ENCODE measurements around the gene SLC5A8. TPM values are rescaled to one million over a fixed set of nuclear protein-coding genes. Genes with fewer than 3 reads are reported as not detected.

Gene SLC5A8
- polyA plus RNA-seq, 3 donors: not detected

- WGBS (ENCODE audit: insufficient coverage): 76% methylated on average over 2 of the region's 4 CpGs
- Histone ChIP-seq H3K36me3 (replicated peaks in 1 of 2; ENCODE audit: control insufficient read depth in 1 of 2, insufficient read depth in 2 of 2, low read length in 2 of 2) (no peaks in the 10 kb centered on the region), H3K4me3 (replicated peaks in 1 of 3; ENCODE audit: low read depth in 2 of 3, low read length in 3 of 3) (no peak overlapping the region), H3K4me2 (replicated peaks; ENCODE audit: extremely low read depth, low read length, poor library complexity, severe bottlenecking) (no peak overlapping the region), H2AFZ (ENCODE audit: insufficient read depth, low read depth, low read length, poor library complexity, severe bottlenecking) (no peak overlapping the region), H3K4me1 (ENCODE audit: control insufficient read depth in 1 of 2, insufficient read depth in 2 of 2, low read length in 2 of 2) (no peaks in the 10 kb centered on the region), H4K20me1 (ENCODE audit: insufficient read depth, low read length) (no peaks in the 10 kb centered on the region), H3K27ac (ENCODE audit: low read depth in 1 of 2, low read length in 2 of 2) (no peak overlapping the region), H3K9ac (ENCODE audit: insufficient read depth, low read length, poor library complexity, severe bottlenecking) (no peak overlapping the region), H3K9me3 (replicated peaks in 1 of 2; ENCODE audit: control insufficient read depth in 1 of 2, insufficient read depth in 1 of 2, low read length in 2 of 2) (no peaks in the 10 kb centered on the region), H3K27me3 (ENCODE audit: control insufficient read depth in 2 of 2, insufficient read depth in 2 of 2, low read length in 2 of 2) (peaks cover 2 to 9% of the 10 kb centered on the region in 2 donors), H3K79me2 (ENCODE audit: insufficient read depth, low read length) (no peaks in the 10 kb centered on the region)
- peaks cover 0 to 8% (median 0%) of the 10 kb centered on the region in 7 donors for H3K9me3 Mint-ChIP-seq
- no peak overlapping the region for H3K27ac Mint-ChIP-seq
- DNase-seq: no peak
- H3K4me3 Mint-ChIP-seq: no peak overlapping the region
- no peaks in the 10 kb centered on the region for H3K4me1 Mint-ChIP-seq
- intact Hi-C loops (cut with micrococcal nuclease): no loop called here
- H3K27me3 Mint-ChIP-seq (ENCODE audit: low read depth in 3 of 3): peaks cover 14 to 21% (median 16%) of the 10 kb centered on the region in 3 donors
- no peak for TF ChIP-seq CTCF (IDR thresholded peaks at IDR 0.05)
- H3K36me3 Mint-ChIP-seq: no peaks in the 10 kb centered on the region
These were observed 5.3 kb downstream of the SLC5A8 start for GRCh38 chr12:101204602-101205304.

GRCh38 chr12:101200824-101201223, 9.2 kb downstream of the SLC5A8 start:
- Mint-ChIP-seq H3K27ac (no peak overlapping the region), H3K27me3 (ENCODE audit: low read depth in 3 of 3) (peaks cover 2 to 5% (median 4%) of the 10 kb centered on the region in 3 donors), H3K9me3 (no peaks in the 10 kb centered on the region), H3K36me3 (no peaks in the 10 kb centered on the region), H3K4me3 (no peak overlapping the region), H3K4me1 (no peaks in the 10 kb centered on the region)
- Histone ChIP-seq H3K4me1 (ENCODE audit: control insufficient read depth in 1 of 2, insufficient read depth in 2 of 2, low read length in 2 of 2) (no peaks in the 10 kb centered on the region), H3K9ac (ENCODE audit: insufficient read depth, low read length, poor library complexity, severe bottlenecking) (no peak overlapping the region), H3K9me3 (replicated peaks in 1 of 2; ENCODE audit: control insufficient read depth in 1 of 2, insufficient read depth in 1 of 2, low read length in 2 of 2) (no peaks in the 10 kb centered on the region), H3K27ac (ENCODE audit: low read depth in 1 of 2, low read length in 2 of 2) (no peak overlapping the region), H4K20me1 (ENCODE audit: insufficient read depth, low read length) (no peaks in the 10 kb centered on the region), H3K4me2 (replicated peaks; ENCODE audit: extremely low read depth, low read length, poor library complexity, severe bottlenecking) (no peak overlapping the region), H3K79me2 (ENCODE audit: insufficient read depth, low read length) (no peaks in the 10 kb centered on the region), H2AFZ (ENCODE audit: insufficient read depth, low read depth, low read length, poor library complexity, severe bottlenecking) (no peak overlapping the region), H3K27me3 (ENCODE audit: control insufficient read depth in 2 of 2, insufficient read depth in 2 of 2, low read length in 2 of 2) (peaks cover 0 to 3% of the 10 kb centered on the region in 2 donors), H3K36me3 (replicated peaks in 1 of 2; ENCODE audit: control insufficient read depth in 1 of 2, insufficient read depth in 2 of 2, low read length in 2 of 2) (no peaks in the 10 kb centered on the region), H3K4me3 (replicated peaks in 1 of 3; ENCODE audit: low read depth in 2 of 3, low read length in 3 of 3) (no peak overlapping the region)
- DNase-seq: no peak
- no peak for TF ChIP-seq CTCF (IDR thresholded peaks at IDR 0.05)
- intact Hi-C loops (cut with micrococcal nuclease): no loop called here
- no CpG with 5 or more reads among the region's 1 CpG for WGBS (ENCODE audit: insufficient coverage)

All from CD14-positive monocyte (primary cell).